Measurements from ENCODE around the gene FAM168A.

The FAM168A gene

GRCh38 chr11:73528483-73529203, 69.3 kb downstream of the FAM168A start:
- no peak for DNase-seq (ENCODE audit: low read depth)
- TF ChIP-seq, protein P1, sequence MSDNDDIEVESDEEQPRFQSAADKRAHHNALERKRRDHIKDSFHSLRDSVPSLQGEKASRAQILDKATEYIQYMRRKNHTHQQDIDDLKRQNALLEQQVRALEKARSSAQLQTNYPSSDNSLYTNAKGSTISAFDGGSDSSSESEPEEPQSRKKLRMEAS (IDR thresholded peaks at IDR 0.05; ENCODE audit: low read depth, low read length) = no peak
- TF ChIP-seq, protein P2, sequence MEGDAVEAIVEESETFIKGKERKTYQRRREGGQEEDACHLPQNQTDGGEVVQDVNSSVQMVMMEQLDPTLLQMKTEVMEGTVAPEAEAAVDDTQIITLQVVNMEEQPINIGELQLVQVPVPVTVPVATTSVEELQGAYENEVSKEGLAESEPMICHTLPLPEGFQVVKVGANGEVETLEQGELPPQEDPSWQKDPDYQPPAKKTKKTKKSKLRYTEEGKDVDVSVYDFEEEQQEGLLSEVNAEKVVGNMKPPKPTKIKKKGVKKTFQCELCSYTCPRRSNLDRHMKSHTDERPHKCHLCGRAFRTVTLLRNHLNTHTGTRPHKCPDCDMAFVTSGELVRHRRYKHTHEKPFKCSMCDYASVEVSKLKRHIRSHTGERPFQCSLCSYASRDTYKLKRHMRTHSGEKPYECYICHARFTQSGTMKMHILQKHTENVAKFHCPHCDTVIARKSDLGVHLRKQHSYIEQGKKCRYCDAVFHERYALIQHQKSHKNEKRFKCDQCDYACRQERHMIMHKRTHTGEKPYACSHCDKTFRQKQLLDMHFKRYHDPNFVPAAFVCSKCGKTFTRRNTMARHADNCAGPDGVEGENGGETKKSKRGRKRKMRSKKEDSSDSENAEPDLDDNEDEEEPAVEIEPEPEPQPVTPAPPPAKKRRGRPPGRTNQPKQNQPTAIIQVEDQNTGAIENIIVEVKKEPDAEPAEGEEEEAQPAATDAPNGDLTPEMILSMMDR (IDR thresholded peaks at IDR 0.05; ENCODE audit: low read depth, low read length) = no peak
- TF ChIP-seq POLR2A (IDR thresholded peaks at IDR 0.05; ENCODE audit: extremely low read depth, insufficient read length) (no peak), MYC (IDR thresholded peaks at IDR 0.05; ENCODE audit: low read depth, low read length) (no peak)

GRCh38 chr11:73528013-73528412, 69.9 kb downstream of the FAM168A start:
- no peak overlapping the region for H3K4me3 ChIP-seq (ENCODE audit: low read depth, low read length)
- TF ChIP-seq, protein P1 (IDR thresholded peaks at IDR 0.05; ENCODE audit: low read depth, low read length) = no peak
- TF ChIP-seq POLR2A (IDR thresholded peaks at IDR 0.05; ENCODE audit: extremely low read depth, insufficient read length) (no peak), MYC (IDR thresholded peaks at IDR 0.05; ENCODE audit: low read depth, low read length) (no peak)
- TF ChIP-seq, protein P2 (IDR thresholded peaks at IDR 0.05; ENCODE audit: low read depth, low read length) = no peak
- DNase-seq (ENCODE audit: low read depth) = no peak

More at GRCh38 chr11:73528483-73529203, 69.3 kb downstream of the FAM168A start:
- H3K4me3 ChIP-seq (ENCODE audit: low read depth, low read length) = no peak overlapping the region

DNA sequence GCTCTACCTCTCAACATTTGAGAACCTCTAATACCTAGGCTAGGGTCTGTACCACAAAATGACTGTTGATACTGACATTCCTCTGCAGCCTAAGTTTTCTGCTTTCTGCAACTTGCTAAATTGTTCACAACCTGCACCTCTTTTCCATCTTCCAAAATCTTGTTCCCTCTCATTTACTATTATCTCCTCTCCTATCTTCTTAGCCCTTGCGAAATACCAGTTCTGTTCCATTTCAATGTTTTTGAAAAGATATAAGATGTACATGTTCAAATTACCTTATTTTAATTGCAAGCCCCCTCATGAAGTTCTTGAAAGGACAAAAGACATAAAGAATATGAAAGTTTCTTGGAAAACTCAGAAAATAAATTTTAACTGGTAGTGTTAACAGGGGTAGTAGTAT, 72.3 kb downstream of the FAM168A start:
- TF ChIP-seq POLR2A (IDR thresholded peaks at IDR 0.05; ENCODE audit: extremely low read depth, insufficient read length) (no peak), MYC (IDR thresholded peaks at IDR 0.05; ENCODE audit: low read depth, low read length) (no peak)
- TF ChIP-seq, protein P2 (IDR thresholded peaks at IDR 0.05; ENCODE audit: low read depth, low read length) = no peak
- TF ChIP-seq, protein P1 (IDR thresholded peaks at IDR 0.05; ENCODE audit: low read depth, low read length) = no peak
- H3K4me3 ChIP-seq (ENCODE audit: low read depth, low read length) = no peak overlapping the region
- DNase-seq (ENCODE audit: low read depth) = no peak

DNA sequence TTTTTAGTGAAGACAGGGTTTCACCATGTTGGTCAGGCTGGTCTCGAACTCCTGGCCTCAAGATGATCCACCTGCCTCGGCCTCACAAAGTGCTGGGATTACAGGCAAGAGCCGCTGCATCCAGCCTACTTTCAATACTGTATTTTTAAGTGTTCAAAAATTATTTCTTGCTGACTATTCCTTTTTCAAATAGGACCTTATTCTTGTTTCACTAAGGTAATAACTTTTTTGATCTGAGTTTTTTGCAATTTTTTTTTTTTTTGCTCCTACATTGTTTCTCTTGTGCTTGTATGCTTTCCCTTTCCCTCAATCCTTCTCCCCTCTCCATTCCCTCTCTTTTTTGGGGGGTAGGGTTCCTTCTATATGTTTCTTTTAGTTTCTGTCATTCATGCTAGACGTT, 73.1 kb downstream of the FAM168A start:
- TF ChIP-seq, protein P2 (IDR thresholded peaks at IDR 0.05; ENCODE audit: low read depth, low read length) = no peak
- TF ChIP-seq, protein P1 (IDR thresholded peaks at IDR 0.05; ENCODE audit: low read depth, low read length) = no peak
- no peak for TF ChIP-seq POLR2A (IDR thresholded peaks at IDR 0.05; ENCODE audit: extremely low read depth, insufficient read length)
- no peak for TF ChIP-seq MYC (IDR thresholded peaks at IDR 0.05; ENCODE audit: low read depth, low read length)
- no peak for DNase-seq (ENCODE audit: low read depth)

DNA sequence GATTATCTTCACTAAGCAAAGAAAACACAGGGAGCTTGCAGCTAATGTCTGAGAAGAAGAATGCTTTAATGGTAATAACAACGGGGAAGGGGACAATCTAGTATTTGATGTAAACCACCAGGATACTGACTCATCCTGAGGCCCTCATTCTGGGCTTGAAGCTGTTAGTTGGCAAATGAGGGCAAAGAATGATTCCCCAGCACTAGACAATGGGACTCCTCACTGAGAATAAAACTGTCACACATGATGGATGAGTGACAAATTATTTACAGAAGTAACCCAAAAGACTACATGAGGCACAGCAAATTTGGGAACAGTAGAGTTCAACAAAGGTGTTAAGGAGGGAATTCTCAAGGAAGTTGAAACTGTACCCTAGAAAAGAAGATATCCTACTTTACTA, 76.3 kb downstream of the FAM168A start:
- no peak for TF ChIP-seq POLR2A (IDR thresholded peaks at IDR 0.05; ENCODE audit: extremely low read depth, insufficient read length)
- peak; percentile 59 for DNase-seq (ENCODE audit: low read depth)
- H3K4me3 ChIP-seq (ENCODE audit: low read depth, low read length) = no peak overlapping the region

More for the DNA sequence above, 73.1 kb downstream of the FAM168A start:
- no peak overlapping the region for H3K4me3 ChIP-seq (ENCODE audit: low read depth, low read length)

GRCh38 chr11:73520353-73521061, 77.4 kb downstream of the FAM168A start:
- TF ChIP-seq, protein P2 (IDR thresholded peaks at IDR 0.05; ENCODE audit: low read depth, low read length) = no peak
- TF ChIP-seq, protein P1 (IDR thresholded peaks at IDR 0.05; ENCODE audit: low read depth, low read length) = no peak
- TF ChIP-seq MYC (IDR thresholded peaks at IDR 0.05; ENCODE audit: low read depth, low read length) (no peak), POLR2A (IDR thresholded peaks at IDR 0.05; ENCODE audit: extremely low read depth, insufficient read length) (no peak)
- DNase-seq (ENCODE audit: low read depth) = no peak
- H3K4me3 ChIP-seq (ENCODE audit: low read depth, low read length) = no peak overlapping the region
